GM12892 (cell line): ENCODE data around the gene ADAM11.

Experiments used
- POLR2A ChIP-seq: IDR thresholded peaks from 2 replicates; pipeline ENCODE4 v1.6.1; 2011; ENCODE audit warnings: low read depth, low read length, control low read depth
- POLR2AphosphoS5 ChIP-seq: IDR thresholded peaks from 2 replicates; pipeline ENCODE4 v1.6.1; 2011; ENCODE audit warnings: low read depth, low read length, control low read depth
- TAF1 ChIP-seq: IDR thresholded peaks from 2 replicates; pipeline ENCODE4 v1.6.1; 2011; ENCODE audit warnings: low read depth, mild to moderate bottlenecking, control low read depth, low read length, borderline replicate concordance

DNA sequence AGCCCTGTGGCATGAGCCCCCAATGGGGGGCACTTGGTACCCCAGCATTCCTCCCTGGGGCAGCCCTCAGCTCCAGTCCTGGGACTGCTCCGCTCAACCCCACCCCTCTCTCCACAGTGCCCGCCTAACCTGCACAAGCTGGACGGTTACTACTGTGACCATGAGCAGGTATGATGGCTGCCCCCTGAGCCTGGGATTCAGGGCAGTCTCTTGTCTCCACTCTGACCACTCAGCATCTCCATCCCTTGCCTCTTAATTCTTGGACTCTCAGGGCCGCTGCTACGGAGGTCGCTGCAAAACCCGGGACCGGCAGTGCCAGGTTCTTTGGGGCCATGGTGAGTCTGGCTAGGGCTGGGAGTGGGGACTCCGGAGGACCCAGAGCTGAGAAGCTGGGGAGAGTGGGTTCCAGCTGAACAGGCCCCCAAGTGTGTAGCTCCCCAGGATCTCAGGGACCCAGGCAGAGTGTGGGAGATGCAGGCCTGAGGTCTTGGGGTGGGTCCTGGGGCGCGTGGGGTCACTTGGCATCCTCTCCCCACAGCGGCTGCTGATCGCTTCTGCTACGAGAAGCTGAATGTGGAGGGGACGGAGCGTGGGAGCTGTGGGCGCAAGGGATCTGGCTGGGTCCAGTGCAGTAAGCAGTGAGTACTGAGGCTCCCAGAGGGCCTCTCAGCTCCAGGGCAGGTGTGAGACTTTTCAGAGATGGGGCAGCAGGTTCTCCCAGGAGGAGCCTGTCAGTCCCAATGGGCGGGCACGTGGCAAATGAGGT is 18.0 kb downstream of the ADAM11 start:
- TF ChIP-seq POLR2A, result no peak
- TF ChIP-seq POLR2AphosphoS5, result no peak
- TF ChIP-seq TAF1, result no peak
